Mesothelial cell of epicardium (in vitro differentiated cells): ENCODE data around the gene ADGRG3. TPM values are rescaled to one million over a fixed set of nuclear protein-coding genes. Genes with fewer than 3 reads are reported as not detected.

ENCODE experiments used
- DNase-seq, 2 experiments: peaks; one replicate each; pipeline ENCODE4 v3.0.0; 2021; ENCODE audit warnings: low spot score in 2 of 2; ENCODE audit not compliant: unreplicated experiment in 2 of 2
- H3K27ac Mint-ChIP-seq: 2 replicates; pipeline ENCODE4 v1.8.0; 2021; ENCODE audit warnings: mixed read lengths
- H3K27me3 Mint-ChIP-seq: 2 replicates; pipeline ENCODE4 v1.8.0; 2021; ENCODE audit warnings: low read depth, mixed read lengths
- H3K36me3 Mint-ChIP-seq: 2 replicates; pipeline ENCODE4 v1.8.0; 2021; ENCODE audit warnings: mixed read lengths
- H3K4me1 Mint-ChIP-seq: 2 replicates; pipeline ENCODE4 v1.8.0; 2021; ENCODE audit warnings: mixed read lengths
- H3K4me3 Mint-ChIP-seq: 2 replicates; pipeline ENCODE4 v1.8.0; 2021; ENCODE audit warnings: mild to moderate bottlenecking, moderate library complexity, mixed read lengths
- H3K9me3 Mint-ChIP-seq: 2 replicates; pipeline ENCODE4 v1.8.0; 2021; ENCODE audit warnings: mixed read lengths
- total RNA-seq: library from RNA; stranded (reverse); gene quantifications from 3 replicates; pipeline ENCODE4 v1.2.1, GENCODE V29; 2021
- TF ChIP-seq, protein P1 (sequence below): fragments of 200-600 bp; sonication (generic); IDR thresholded peaks from one replicate; pipeline ENCODE4 v1.5.0; 2021; ENCODE audit warnings: antibody characterized with exemption; ENCODE audit not compliant: unreplicated experiment

The ADGRG3 gene
- total RNA-seq, 1 donor from 2014 or later = not detected

DNA sequence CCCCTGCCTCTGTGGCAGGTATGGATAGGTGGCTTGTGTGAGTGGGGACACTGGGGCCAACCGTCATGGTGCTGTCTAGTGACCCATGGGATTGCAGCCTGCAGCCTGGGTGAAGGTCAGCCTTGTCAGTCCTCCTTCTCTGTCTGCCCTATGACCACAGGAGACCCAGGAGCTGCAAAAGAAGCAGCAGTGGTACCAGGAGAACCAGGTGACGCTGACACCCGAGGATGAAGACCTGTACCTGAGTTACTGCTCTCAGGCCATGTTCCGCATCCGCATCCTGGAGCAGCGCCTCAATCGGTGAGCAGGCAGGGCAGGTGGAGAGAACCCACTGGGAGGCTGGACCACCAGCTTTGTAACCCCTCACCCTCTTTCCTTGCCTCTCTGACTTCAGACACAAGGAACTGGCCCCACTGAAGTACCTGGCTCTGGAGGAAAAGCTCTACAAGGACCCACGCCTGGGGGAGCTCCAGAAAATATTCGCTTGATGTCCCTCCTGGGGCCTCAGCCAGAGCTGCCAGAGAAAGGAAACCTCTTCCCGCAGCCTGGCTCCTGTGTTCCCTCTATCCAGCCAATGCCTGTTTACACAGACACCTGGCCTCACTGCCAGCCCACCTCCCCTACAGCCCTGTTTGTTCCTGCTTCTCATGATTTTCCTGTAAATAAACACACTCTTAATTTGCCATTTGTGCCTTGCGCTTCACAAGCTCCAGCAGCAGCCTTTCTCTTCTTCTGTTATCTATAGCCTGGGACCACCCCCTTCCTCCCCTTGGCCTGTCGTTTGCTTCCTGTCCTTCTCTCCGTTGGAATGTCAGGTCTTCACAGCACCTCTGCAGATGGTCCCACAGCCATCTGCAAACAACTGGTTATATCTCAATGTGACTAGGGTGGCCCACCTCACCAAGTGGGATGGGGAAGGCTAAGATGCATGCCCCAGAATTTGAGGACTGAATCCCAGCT is 62.9 kb downstream of the ADGRG3 start:
- Mint-ChIP-seq H3K36me3 (peaks cover 3% of the 10 kb centered on the region), H3K4me1 (peaks cover 8% of the 10 kb centered on the region), H3K27me3 (peaks cover 3% of the 10 kb centered on the region), H3K27ac (no peak overlapping the region), H3K4me3 (no peak overlapping the region), H3K9me3 (peaks cover 13% of the 10 kb centered on the region)
- DNase-seq = no peak
- TF ChIP-seq, protein P1, sequence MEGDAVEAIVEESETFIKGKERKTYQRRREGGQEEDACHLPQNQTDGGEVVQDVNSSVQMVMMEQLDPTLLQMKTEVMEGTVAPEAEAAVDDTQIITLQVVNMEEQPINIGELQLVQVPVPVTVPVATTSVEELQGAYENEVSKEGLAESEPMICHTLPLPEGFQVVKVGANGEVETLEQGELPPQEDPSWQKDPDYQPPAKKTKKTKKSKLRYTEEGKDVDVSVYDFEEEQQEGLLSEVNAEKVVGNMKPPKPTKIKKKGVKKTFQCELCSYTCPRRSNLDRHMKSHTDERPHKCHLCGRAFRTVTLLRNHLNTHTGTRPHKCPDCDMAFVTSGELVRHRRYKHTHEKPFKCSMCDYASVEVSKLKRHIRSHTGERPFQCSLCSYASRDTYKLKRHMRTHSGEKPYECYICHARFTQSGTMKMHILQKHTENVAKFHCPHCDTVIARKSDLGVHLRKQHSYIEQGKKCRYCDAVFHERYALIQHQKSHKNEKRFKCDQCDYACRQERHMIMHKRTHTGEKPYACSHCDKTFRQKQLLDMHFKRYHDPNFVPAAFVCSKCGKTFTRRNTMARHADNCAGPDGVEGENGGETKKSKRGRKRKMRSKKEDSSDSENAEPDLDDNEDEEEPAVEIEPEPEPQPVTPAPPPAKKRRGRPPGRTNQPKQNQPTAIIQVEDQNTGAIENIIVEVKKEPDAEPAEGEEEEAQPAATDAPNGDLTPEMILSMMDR = no peak

GRCh38 chr16:57732037-57732436 is 63.9 kb downstream of the ADGRG3 start:
- Mint-ChIP-seq H3K27ac (no peak overlapping the region), H3K4me1 (peaks cover 18% of the 10 kb centered on the region), H3K4me3 (no peak overlapping the region), H3K9me3 (peaks cover 13% of the 10 kb centered on the region), H3K36me3 (peaks cover 3% of the 10 kb centered on the region), H3K27me3 (peaks cover 3% of the 10 kb centered on the region)
- DNase-seq = no peak
- TF ChIP-seq, protein P1 = no peak

- Mint-ChIP-seq H3K36me3 (peaks cover 3% of the 10 kb centered on the region), H3K4me1 (peaks cover 25% of the 10 kb centered on the region), H3K9me3 (peaks cover 13% of the 10 kb centered on the region), H3K27ac (no peak overlapping the region), H3K27me3 (peaks cover 3% of the 10 kb centered on the region), H3K4me3 (peak overlapping the region; percentile 42)
- no peak for DNase-seq
- TF ChIP-seq, protein P1 = no peak
Measured at GRCh38 chr16:57732714-57733113, 64.6 kb downstream of the ADGRG3 start.

DNA sequence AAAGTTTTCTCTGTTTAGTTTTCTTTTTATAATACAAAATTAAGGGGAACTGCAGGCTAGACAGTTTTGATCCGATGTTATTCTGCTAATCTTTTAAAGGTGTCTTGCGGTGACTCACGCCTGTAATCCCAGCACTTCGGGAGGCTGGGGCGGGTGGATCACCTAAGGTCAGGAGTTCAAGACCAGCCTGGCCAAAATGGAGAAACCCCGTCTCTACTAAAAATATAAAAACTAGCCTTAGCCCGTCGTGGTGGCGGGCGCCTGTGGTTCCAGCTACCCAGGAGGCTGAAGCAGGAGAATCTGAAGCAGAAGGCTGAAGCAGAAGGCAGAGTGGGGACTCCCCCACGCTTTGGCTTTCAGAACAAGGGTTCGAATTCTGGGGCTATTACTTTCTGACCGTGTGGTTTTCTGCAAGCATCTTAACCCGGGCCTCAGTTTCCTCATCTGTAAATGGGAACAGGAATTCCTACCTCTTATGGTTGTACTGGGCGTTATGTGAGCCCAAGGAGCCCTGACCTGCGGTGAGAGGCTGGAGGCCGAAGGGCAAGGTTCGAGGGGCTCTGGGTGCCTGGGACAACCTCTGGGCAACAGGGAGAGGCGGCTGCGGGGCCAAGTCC is 66.3 kb downstream of the ADGRG3 start:
- peaks cover 3% of the 10 kb centered on the region for H3K36me3 Mint-ChIP-seq
- peaks cover 25% of the 10 kb centered on the region for H3K4me1 Mint-ChIP-seq
- H3K9me3 Mint-ChIP-seq = peaks cover 13% of the 10 kb centered on the region
- peaks cover 3% of the 10 kb centered on the region for H3K27me3 Mint-ChIP-seq
- peak overlapping the region; percentile 99 for H3K27ac Mint-ChIP-seq
- H3K4me3 Mint-ChIP-seq = peak overlapping the region; percentile 89
- DNase-seq = no peak
- TF ChIP-seq, protein P1 = no peak

GRCh38 chr16:57734925-57735754 is 67.0 kb downstream of the ADGRG3 start:
- Mint-ChIP-seq H3K9me3 (peaks cover 13% of the 10 kb centered on the region), H3K4me1 (peaks cover 25% of the 10 kb centered on the region), H3K27me3 (peaks cover 3% of the 10 kb centered on the region), H3K36me3 (peaks cover 3% of the 10 kb centered on the region), H3K27ac (peak overlapping the region; percentile 99), H3K4me3 (peak overlapping the region; percentile 89)
- peak; percentile 95 to 98 for DNase-seq
- TF ChIP-seq, protein P1 = no peak
